ENCODE data around the gene STRBP. TPM values are rescaled to one million over a fixed set of nuclear protein-coding genes. Genes with fewer than 3 reads are reported as not detected.

STRBP gene
- total RNA-seq, 1 donor from 2014 or later = 56.7 TPM

DNA sequence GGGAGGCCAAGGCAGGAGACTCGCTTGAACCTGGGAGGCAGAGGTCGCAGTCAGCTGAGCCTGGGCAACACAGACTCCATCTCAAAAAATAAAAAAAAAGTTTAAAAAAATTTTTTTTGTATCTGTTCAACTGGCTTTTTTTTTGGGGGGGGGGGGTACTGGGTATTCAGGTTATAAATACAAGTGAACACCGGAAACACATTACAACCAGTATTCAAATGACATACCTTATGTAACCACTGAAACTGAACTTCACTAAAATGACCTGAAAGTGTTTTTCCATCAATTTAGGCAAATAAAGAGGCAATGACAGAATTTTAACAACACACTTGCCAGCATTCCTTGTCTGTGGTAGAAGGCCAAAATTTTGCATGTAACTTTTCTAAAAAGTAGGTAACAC, 33.5 kb downstream of the STRBP start:
- H3K27ac Mint-ChIP-seq = no peak overlapping the region

DNA sequence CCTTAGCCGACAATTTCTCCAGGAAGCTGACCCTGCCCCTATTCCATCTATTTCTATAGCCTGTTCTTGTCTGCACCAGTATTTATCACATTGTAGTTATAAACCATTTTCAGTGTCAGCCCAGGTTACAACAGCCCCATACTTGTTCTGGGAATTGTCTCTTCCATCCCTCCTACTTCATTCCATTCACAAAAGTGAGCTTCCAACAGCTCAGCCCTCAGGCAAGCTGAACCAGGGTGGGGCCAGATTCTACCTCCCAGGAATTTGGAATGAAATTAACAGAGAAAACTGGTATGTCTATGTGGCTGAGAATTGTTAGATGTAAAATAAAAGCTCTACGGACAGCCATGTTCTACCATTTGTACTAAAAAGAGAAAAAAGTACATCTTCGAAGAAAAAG, 36.1 kb downstream of the STRBP start:
- H3K4me3 Mint-ChIP-seq = peak overlapping the region; percentile 27
- TF ChIP-seq, protein P1, sequence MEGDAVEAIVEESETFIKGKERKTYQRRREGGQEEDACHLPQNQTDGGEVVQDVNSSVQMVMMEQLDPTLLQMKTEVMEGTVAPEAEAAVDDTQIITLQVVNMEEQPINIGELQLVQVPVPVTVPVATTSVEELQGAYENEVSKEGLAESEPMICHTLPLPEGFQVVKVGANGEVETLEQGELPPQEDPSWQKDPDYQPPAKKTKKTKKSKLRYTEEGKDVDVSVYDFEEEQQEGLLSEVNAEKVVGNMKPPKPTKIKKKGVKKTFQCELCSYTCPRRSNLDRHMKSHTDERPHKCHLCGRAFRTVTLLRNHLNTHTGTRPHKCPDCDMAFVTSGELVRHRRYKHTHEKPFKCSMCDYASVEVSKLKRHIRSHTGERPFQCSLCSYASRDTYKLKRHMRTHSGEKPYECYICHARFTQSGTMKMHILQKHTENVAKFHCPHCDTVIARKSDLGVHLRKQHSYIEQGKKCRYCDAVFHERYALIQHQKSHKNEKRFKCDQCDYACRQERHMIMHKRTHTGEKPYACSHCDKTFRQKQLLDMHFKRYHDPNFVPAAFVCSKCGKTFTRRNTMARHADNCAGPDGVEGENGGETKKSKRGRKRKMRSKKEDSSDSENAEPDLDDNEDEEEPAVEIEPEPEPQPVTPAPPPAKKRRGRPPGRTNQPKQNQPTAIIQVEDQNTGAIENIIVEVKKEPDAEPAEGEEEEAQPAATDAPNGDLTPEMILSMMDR (conservative IDR thresholded peaks at IDR 0.05) = no peak
- peaks cover 24% of the 10 kb centered on the region for H3K4me1 Mint-ChIP-seq (ENCODE audit: unreplicated experiment)
- DNase-seq (ENCODE audit: extremely low spot score, unreplicated experiment) = no peak
- H3K36me3 Mint-ChIP-seq = peaks cover 11% of the 10 kb centered on the region
- peak overlapping the region; percentile 77 for H3K27ac Mint-ChIP-seq
- H3K27me3 Mint-ChIP-seq = no peaks in the 10 kb centered on the region
- H3K9me3 Mint-ChIP-seq = no peaks in the 10 kb centered on the region

More for the DNA sequence above, 33.5 kb downstream of the STRBP start:
- H3K4me3 Mint-ChIP-seq = no peak overlapping the region
- no peak for DNase-seq (ENCODE audit: extremely low spot score, unreplicated experiment)
- no peaks in the 10 kb centered on the region for H3K27me3 Mint-ChIP-seq
- TF ChIP-seq, protein P1 (conservative IDR thresholded peaks at IDR 0.05) = no peak
- peaks cover 28% of the 10 kb centered on the region for H3K4me1 Mint-ChIP-seq (ENCODE audit: unreplicated experiment)
- H3K9me3 Mint-ChIP-seq = no peaks in the 10 kb centered on the region
- peaks cover 11% of the 10 kb centered on the region for H3K36me3 Mint-ChIP-seq

DNA sequence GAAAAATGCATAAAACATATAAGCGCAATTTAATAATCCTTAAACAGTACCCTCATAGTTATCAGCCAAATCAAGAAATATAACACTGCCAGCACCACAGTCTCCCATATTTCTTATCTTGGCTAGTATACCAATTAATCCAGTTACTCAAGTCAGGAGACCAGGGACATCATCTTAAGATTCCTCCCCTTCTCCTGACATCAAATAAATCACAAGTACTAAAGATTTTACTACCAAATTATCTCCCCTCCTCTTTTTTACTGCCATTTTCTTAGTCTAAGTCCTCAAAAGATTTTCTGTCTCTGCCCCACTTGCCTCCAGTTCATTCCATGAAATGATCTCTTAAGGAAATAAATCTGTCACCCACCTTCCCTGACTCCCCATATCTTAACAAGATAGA, 37.0 kb downstream of the STRBP start:
- H3K4me3 Mint-ChIP-seq = no peak overlapping the region
- DNase-seq (ENCODE audit: extremely low spot score, unreplicated experiment) = no peak
- TF ChIP-seq, protein P1 (conservative IDR thresholded peaks at IDR 0.05) = no peak

DNA sequence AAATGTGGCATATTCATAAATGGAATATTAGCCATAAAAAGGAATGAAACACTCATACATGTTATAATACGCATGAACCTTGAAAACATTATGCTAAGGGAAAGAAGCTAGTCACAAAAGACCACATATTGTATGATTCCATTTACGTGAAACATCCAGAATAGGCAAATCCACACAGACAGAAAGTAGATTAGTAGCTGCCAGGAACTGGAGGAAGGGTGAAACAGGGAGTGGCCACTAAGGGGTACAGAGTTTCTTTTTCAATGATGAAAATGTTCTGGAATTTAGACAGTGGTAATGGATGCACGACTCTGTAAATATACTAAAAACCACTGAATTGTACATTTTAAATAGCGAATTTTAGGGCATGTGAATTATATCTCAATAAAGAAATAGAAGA, 39.4 kb downstream of the STRBP start:
- Mint-ChIP-seq H3K27me3 (no peaks in the 10 kb centered on the region), H3K36me3 (peaks cover 8% of the 10 kb centered on the region), H3K4me1 (ENCODE audit: unreplicated experiment) (peaks cover 28% of the 10 kb centered on the region), H3K27ac (no peak overlapping the region), H3K4me3 (no peak overlapping the region), H3K9me3 (no peaks in the 10 kb centered on the region)
- no peak for DNase-seq (ENCODE audit: extremely low spot score, unreplicated experiment)
- TF ChIP-seq, protein P1 (conservative IDR thresholded peaks at IDR 0.05) = no peak

More for the DNA sequence above, 37.0 kb downstream of the STRBP start:
- H3K36me3 Mint-ChIP-seq = peaks cover 15% of the 10 kb centered on the region
- no peaks in the 10 kb centered on the region for H3K27me3 Mint-ChIP-seq
- H3K9me3 Mint-ChIP-seq = no peaks in the 10 kb centered on the region
- H3K27ac Mint-ChIP-seq = no peak overlapping the region
- H3K4me1 Mint-ChIP-seq (ENCODE audit: unreplicated experiment) = peaks cover 24% of the 10 kb centered on the region

DNA sequence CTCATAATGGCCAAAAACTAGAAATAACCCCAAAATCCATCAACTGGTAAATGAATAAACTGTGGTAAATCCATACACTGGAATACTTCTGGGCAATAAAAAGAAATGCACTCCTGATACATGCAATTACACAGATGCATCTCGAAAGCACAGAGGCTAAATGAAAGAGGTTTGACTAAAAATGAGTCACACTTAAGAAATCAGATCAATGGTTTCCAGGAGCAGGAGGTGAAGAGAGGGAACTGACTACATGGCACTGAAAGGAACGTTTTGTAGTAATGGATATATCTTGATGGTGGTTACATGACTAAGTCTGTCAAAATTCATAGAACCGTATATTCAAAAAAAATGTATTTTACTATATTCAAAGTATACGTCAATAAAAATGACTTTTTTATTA, 42.4 kb downstream of the STRBP start:
- TF ChIP-seq, protein P1 (conservative IDR thresholded peaks at IDR 0.05) = no peak
- H3K9me3 Mint-ChIP-seq = no peaks in the 10 kb centered on the region
- peaks cover 9% of the 10 kb centered on the region for H3K36me3 Mint-ChIP-seq
- H3K27me3 Mint-ChIP-seq = no peaks in the 10 kb centered on the region
- peaks cover 10% of the 10 kb centered on the region for H3K4me1 Mint-ChIP-seq (ENCODE audit: unreplicated experiment)
- DNase-seq (ENCODE audit: extremely low spot score, unreplicated experiment) = no peak
- H3K27ac Mint-ChIP-seq = no peak overlapping the region
- no peak overlapping the region for H3K4me3 Mint-ChIP-seq

DNA sequence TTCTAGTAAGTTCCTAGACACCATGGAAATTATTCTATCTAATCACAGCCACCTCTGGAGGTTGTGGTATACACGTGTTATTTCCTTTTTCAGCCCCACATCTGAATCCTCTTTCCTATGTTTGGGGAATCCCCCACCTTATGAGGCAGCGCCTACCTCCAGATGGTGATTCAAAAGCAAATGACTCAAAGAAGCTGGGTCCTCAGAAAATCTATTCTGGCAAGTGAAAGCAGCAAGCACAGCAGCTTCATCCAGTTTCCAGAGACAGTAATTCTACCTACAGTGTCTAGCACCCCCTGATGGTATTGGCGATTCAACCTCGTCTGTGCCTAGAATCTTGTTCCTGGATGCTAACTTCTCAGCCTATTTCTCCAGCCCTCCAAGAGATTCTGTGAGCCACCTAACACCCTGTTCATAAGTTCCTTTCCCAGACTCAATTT, 43.0 kb downstream of the STRBP start:
- H3K4me3 Mint-ChIP-seq = no peak overlapping the region
- no peaks in the 10 kb centered on the region for H3K9me3 Mint-ChIP-seq
- H3K27me3 Mint-ChIP-seq = no peaks in the 10 kb centered on the region
- peaks cover 9% of the 10 kb centered on the region for H3K36me3 Mint-ChIP-seq
- DNase-seq (ENCODE audit: extremely low spot score, unreplicated experiment) = no peak
- H3K4me1 Mint-ChIP-seq (ENCODE audit: unreplicated experiment) = peaks cover 9% of the 10 kb centered on the region
- TF ChIP-seq, protein P1 (conservative IDR thresholded peaks at IDR 0.05) = peak; percentile 41
- H3K27ac Mint-ChIP-seq = no peak overlapping the region

All from type B pancreatic cell (in vitro differentiated cells).